B cell (primary cell): Measurements from ENCODE around the gene GLIPR2. TPM values are rescaled to one million over a fixed set of nuclear protein-coding genes. Genes with fewer than 3 reads are reported as not detected.
A peak's percentile ranks its signal among the peaks of the same experiment; 100 is the strongest.

Experiments used
- ATAC-seq: fragments of 200-7000 bp; cut with Tn5 transposase; one replicate; pipeline ENCODE4 v1.10.0; 2021; ENCODE audit warnings: low read depth, mild to moderate bottlenecking, moderate number of reproducible peaks, moderate library complexity
- CTCF ChIA-PET: fragments of 350-600 bp; sonication (Branson Sonifier 250); formaldehyde crosslinking; loops from one replicate; lab custom pipeline; 2021; ENCODE audit warnings: antibody characterized with exemption, inconsistent platforms; lab: Charles Lee
- POLR2A ChIA-PET: fragments of 350-600 bp; sonication (Branson Sonifier 250); formaldehyde crosslinking; loops from one replicate; lab custom pipeline; 2021; ENCODE audit warnings: antibody characterized with exemption; lab: Charles Lee
- DNase-seq: peaks from one replicate; pipeline ENCODE4 v3.0.0; 2013
- H2AFZ ChIP-seq: 2 replicates; pipeline ENCODE4 v1.6.1; 2012; ENCODE audit warnings: mild to moderate bottlenecking, low read depth, low read length; ENCODE audit not compliant: insufficient read depth, poor library complexity, severe bottlenecking
- H3K27ac ChIP-seq, 2 donors: 1 replicate in 1 of 2; 2 replicates in 1 of 2; pipeline ENCODE4 v1.5.1; 2012 to 2013; ENCODE audit warnings: low read length in 2 of 2, mild to moderate bottlenecking in 2 of 2, moderate library complexity in 1 of 2
- H3K27me3 ChIP-seq, 4 experiments: fragments of 200-600 bp in 1 of 4; sonication (generic) in 1 of 4; replicated peaks in 1 of 4; 1 replicate in 2 of 4; 2 replicates in 2 of 4; pipeline versions ENCODE4 v1.6.1 to v1.7.0; 2013 to 2016; ENCODE audit warnings: low read length in 3 of 4, mild to moderate bottlenecking in 2 of 4, mixed read lengths in 1 of 4, moderate library complexity in 1 of 4; ENCODE audit not compliant: insufficient read depth in 4 of 4, control insufficient read depth in 3 of 4; ENCODE audit errors: control extremely low read depth in 1 of 4
- H3K36me3 ChIP-seq, 2 experiments: replicated peaks in 1 of 2; 1 replicate in 1 of 2; 2 replicates in 1 of 2; pipeline versions ENCODE4 v1.6.1 to v1.7.1; 2013; ENCODE audit warnings: low read length in 1 of 2; ENCODE audit not compliant: insufficient read depth in 2 of 2, control insufficient read depth in 1 of 2; ENCODE audit errors: control extremely low read depth in 1 of 2, extremely low read depth in 1 of 2
- H3K4me1 ChIP-seq, 2 donors: fragments of 200-600 bp in 1 of 2; sonication (generic) in 1 of 2; 1 replicate in 1 of 2; 2 replicates in 1 of 2; pipeline versions ENCODE4 v1.5.1 to v1.6.1; 2013 to 2017; ENCODE audit warnings: low read length in 2 of 2; ENCODE audit not compliant: control insufficient read depth in 2 of 2, insufficient read depth in 2 of 2
- H3K4me2 ChIP-seq: replicated peaks from 2 replicates; pipeline ENCODE3; 2012; ENCODE audit warnings: mild to moderate bottlenecking, low read depth, low read length; ENCODE audit not compliant: poor library complexity, severe bottlenecking
- H3K4me3 ChIP-seq, 5 experiments: fragments of 200-600 bp in 1 of 5; sonication (generic) in 1 of 5; 1 replicate in 3 of 5; 2 replicates in 2 of 5; pipeline versions ENCODE4 v1.5.1 to v1.7.0; 2011 to 2016; ENCODE audit warnings: low read length in 4 of 5, mild to moderate bottlenecking in 4 of 5, low read depth in 2 of 5, control low read depth in 1 of 5, moderate library complexity in 1 of 5; ENCODE audit not compliant: insufficient read depth in 1 of 5; ENCODE audit errors: control extremely low read depth in 1 of 5, extremely low read depth in 1 of 5
- H3K79me2 ChIP-seq: fragments of 200-600 bp; sonication (generic); one replicate; pipeline ENCODE4 v1.6.0; 2016; ENCODE audit warnings: low read length; ENCODE audit not compliant: control insufficient read depth, insufficient read depth
- H3K9ac ChIP-seq: fragments of 200-600 bp; sonication (generic); 2 replicates; pipeline ENCODE4 v1.6.1; 2017; ENCODE audit warnings: mild to moderate bottlenecking, low read length, moderate library complexity
- H3K9me3 ChIP-seq, 3 donors: one replicate each; pipeline versions ENCODE4 v1.6.1 to v1.7.1; 2013; ENCODE audit warnings: low read length in 2 of 3; ENCODE audit not compliant: control insufficient read depth in 2 of 3, insufficient read depth in 1 of 3; ENCODE audit errors: control extremely low read depth in 1 of 3
- H4K20me1 ChIP-seq: 2 replicates; pipeline ENCODE4 v1.6.0; 2012; ENCODE audit warnings: mild to moderate bottlenecking, low read length; ENCODE audit not compliant: insufficient read depth, control insufficient read depth, poor library complexity, severe bottlenecking
- H3K27ac Mint-ChIP-seq: one replicate; pipeline ENCODE4 v1.8.0; 2021; ENCODE audit warnings: mixed read lengths
- H3K27me3 Mint-ChIP-seq: one replicate; pipeline ENCODE4 v1.8.0; 2021; ENCODE audit warnings: mixed read lengths
- H3K4me1 Mint-ChIP-seq: one replicate; pipeline ENCODE4 v1.8.0; 2021; ENCODE audit warnings: mixed read lengths
- H3K4me3 Mint-ChIP-seq: one replicate; pipeline ENCODE4 v1.8.0; 2021; ENCODE audit warnings: mixed read lengths
- H3K9me3 Mint-ChIP-seq: one replicate; pipeline ENCODE4 v1.8.0; 2022; ENCODE audit warnings: mixed read lengths; ENCODE audit not compliant: insufficient read depth
- EZH2 ChIP-seq: IDR thresholded peaks from 2 replicates; pipeline ENCODE4 v1.6.1; 2012; ENCODE audit warnings: borderline replicate concordance, low read depth, mild to moderate bottlenecking, moderate library complexity, low read length; ENCODE audit not compliant: insufficient read depth, poor library complexity, severe bottlenecking
- WGBS: methylation state at CpG from one replicate; pipeline ENCODE4 v1.1.5; 2013; ENCODE audit warnings: missing lambda C conversion rate; ENCODE audit not compliant: insufficient coverage; 5-methylcytosine and 5-hydroxymethylcytosine counted together
- intact Hi-C: fragments of 100-400 bp; cut with micrococcal nuclease; formaldehyde crosslinking; loops from one replicate; pipeline ENCODE4 v1.10.0; 2022
- polyA plus RNA-seq: library from polyadenylated mRNA; depleted of rRNA; stranded (reverse); fragments of >200 nt; gene quantifications from 2 replicates; pipeline ENCODE4 v1.2.3, GENCODE V29; 2012
- total RNA-seq, 2 donors: library from RNA; stranded (reverse); fragments of 120-200 nt in 1 of 2; gene quantifications; 1 replicate in 1 of 2; 2 replicates in 1 of 2; pipeline versions ENCODE4 v1.2.3 to v1.2.4, GENCODE V29; 2013 to 2022
- TF ChIP-seq, protein P1 (sequence below): fragments of 200-600 bp; IDR thresholded peaks from one replicate; pipeline ENCODE4 v1.8.0; 2022; ENCODE audit warnings: antibody characterized with exemption, mild to moderate bottlenecking

Gene GLIPR2
- total and polyA plus RNA-seq, 2 donors (not counting 1 experiment from before 2014, with no cell fraction given) = 13.7 to 14.6 TPM

DNA sequence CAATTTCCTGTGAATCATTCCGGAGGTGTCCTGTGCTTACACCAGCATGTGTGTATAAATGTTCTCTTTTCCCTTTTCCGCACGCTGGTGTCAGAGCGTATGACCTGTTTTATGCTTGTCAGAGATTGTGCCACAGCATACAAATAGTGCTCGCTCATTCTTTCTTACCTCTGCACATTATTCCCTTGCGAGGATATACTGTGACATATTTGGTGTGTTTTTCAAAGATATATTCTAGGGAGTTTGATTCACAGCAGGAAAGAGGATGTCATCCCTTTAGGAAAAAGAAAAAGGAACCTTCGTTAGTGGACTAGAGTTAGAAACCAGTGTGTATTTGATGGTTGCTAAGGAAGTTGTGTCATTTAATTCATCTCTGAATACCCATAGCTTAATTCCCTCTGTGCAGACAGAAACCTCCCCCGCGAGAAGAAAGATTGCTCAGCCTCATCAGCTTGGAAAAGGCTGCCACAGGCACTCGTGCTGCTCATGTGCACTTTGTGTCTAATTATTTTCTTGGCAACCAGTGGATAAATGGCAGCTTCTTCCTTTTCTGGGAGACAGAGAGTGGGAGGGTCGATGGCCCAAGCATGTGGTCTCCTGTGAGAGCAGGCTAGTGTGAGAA, 17.9 kb downstream of the GLIPR2 start:
- Histone ChIP-seq H3K4me2 (peak overlapping the region; percentile 1), H3K27me3 (no peaks in the 10 kb centered on the region), H3K9ac (no peak overlapping the region), H3K79me2 (peaks cover 8% of the 10 kb centered on the region), H2AFZ (peak overlapping the region; percentile 4), H3K9me3 (peaks cover 0 to 4% (median 3%) of the 10 kb centered on the region in 3 donors), H3K36me3 (no peaks in the 10 kb centered on the region), H3K27ac (peak overlapping the region; percentile 47 to 76), H4K20me1 (no peaks in the 10 kb centered on the region), H3K4me3 (no peak overlapping the region), H3K4me1 (peaks cover 41 to 49% of the 10 kb centered on the region in 2 donors)
- intact Hi-C loops = loop anchor here (5.0 kb wide), 1 partner anchor 248 kb away; the partner anchor contains the start of gene RNF38
- Mint-ChIP-seq H3K9me3 (no peaks in the 10 kb centered on the region), H3K27me3 (no peaks in the 10 kb centered on the region), H3K4me3 (peak overlapping the region; percentile 13), H3K4me1 (peaks cover 40% of the 10 kb centered on the region), H3K27ac (peak overlapping the region; percentile 54)
- 40% methylated on average over 5 of the region's 11 CpGs for WGBS
- peak; percentile 45 for DNase-seq
- ATAC-seq = no peak
- TF ChIP-seq, protein P1, sequence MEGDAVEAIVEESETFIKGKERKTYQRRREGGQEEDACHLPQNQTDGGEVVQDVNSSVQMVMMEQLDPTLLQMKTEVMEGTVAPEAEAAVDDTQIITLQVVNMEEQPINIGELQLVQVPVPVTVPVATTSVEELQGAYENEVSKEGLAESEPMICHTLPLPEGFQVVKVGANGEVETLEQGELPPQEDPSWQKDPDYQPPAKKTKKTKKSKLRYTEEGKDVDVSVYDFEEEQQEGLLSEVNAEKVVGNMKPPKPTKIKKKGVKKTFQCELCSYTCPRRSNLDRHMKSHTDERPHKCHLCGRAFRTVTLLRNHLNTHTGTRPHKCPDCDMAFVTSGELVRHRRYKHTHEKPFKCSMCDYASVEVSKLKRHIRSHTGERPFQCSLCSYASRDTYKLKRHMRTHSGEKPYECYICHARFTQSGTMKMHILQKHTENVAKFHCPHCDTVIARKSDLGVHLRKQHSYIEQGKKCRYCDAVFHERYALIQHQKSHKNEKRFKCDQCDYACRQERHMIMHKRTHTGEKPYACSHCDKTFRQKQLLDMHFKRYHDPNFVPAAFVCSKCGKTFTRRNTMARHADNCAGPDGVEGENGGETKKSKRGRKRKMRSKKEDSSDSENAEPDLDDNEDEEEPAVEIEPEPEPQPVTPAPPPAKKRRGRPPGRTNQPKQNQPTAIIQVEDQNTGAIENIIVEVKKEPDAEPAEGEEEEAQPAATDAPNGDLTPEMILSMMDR = no peak
- TF ChIP-seq EZH2 = no peak
- ChIA-PET POLR2A (no interaction called here), CTCF (interaction anchor here (0.6 to 2.8 kb wide), 5 partner anchors 9 to 1399 kb away, joined by 3 to 9 read pairs (median 8); partner anchors contain the start of gene GLIPR2)

DNA sequence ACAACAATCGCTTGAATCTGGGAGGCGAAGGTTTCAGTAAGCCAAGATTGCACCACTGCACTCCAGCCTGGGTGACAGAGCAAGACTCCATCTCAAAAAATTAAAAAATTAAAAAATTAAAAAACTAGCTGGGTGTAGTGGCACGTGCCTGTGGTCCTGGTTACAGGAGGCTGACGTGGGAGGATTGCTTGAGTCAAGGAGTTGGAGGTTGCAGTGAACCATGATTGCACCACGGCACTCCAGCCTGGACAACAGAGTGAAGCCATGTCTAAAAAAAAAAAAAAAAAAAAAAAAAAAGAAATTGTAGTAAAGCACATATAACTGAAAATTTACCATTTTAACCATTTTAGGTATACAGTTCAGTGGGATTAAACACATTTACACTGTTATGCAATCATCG, 19.6 kb downstream of the GLIPR2 start:
- Mint-ChIP-seq H3K27ac (no peak overlapping the region), H3K9me3 (no peaks in the 10 kb centered on the region), H3K4me1 (peaks cover 29% of the 10 kb centered on the region), H3K4me3 (no peak overlapping the region), H3K27me3 (no peaks in the 10 kb centered on the region)
- CTCF ChIA-PET = interaction anchor here (0.6 to 2.8 kb wide), 5 partner anchors 8 to 53 kb away, joined by 3 to 9 read pairs (median 3); no protein-coding TSS in a partner anchor
- Histone ChIP-seq H2AFZ (no peak overlapping the region), H3K27me3 (no peaks in the 10 kb centered on the region), H3K9ac (no peak overlapping the region), H3K79me2 (peaks cover 8% of the 10 kb centered on the region), H3K4me2 (no peak overlapping the region), H4K20me1 (no peaks in the 10 kb centered on the region), H3K4me1 (peaks cover 35 to 38% of the 10 kb centered on the region in 2 donors), H3K9me3 (peaks cover 0 to 4% (median 3%) of the 10 kb centered on the region in 3 donors), H3K4me3 (no peak overlapping the region), H3K36me3 (no peaks in the 10 kb centered on the region), H3K27ac (no peak overlapping the region)
- DNase-seq (no peak), ATAC-seq (no peak)
- POLR2A ChIA-PET = interaction anchor here (1.1 kb wide), 1 partner anchor 12 kb away, joined by 3 read pairs; no protein-coding TSS in a partner anchor
- TF ChIP-seq EZH2 = no peak
- TF ChIP-seq, protein P1 = no peak
- intact Hi-C loops = no loop called here
- 100% methylated on average over 2 of the region's 6 CpGs for WGBS
